ENCODE data around the gene SPEN. TPM values are rescaled to one million over a fixed set of nuclear protein-coding genes. Genes with fewer than 3 reads are reported as not detected.

Gene SPEN
- total and polyA plus RNA-seq, 10 of the 15 experiments (the other 5 are each of a cell fraction or from before 2014, with no cell fraction given) = 5.2 to 58.7 (median 20.1) TPM

GRCh38 chr1:15848143-15848928 is 829 bp downstream of the SPEN start (continued):
- TF ChIP-seq BACH1 (IDR thresholded peaks at IDR 0.05; ENCODE audit: borderline replicate concordance) (peak; percentile 45; the same call in 1 of the 2 replicates), BHLHE40 (IDR thresholded peaks at IDR 0.05; ENCODE audit: borderline replicate concordance in 1 of 2, low read depth in 2 of 2, low read length in 1 of 2) (0 out of 4 replicates have a peak, but pooled peaks of 1 of the 2 experiments have one; percentile 8), ASH2L (IDR thresholded peaks at IDR 0.05; ENCODE audit: borderline replicate concordance, low read depth) (no peak), ELK1 (IDR thresholded peaks at IDR 0.05; ENCODE audit: low read depth, low read length) (no peak), NFYB (IDR thresholded peaks at IDR 0.05; ENCODE audit: insufficient read depth, low read depth, low read length) (no peak), KLF5 (IDR thresholded peaks at IDR 0.05; ENCODE audit: partially characterized antibody) (no peak), E4F1 (IDR thresholded peaks at IDR 0.05; ENCODE audit: borderline replicate concordance, partially characterized antibody) (no peak), SRF (IDR thresholded peaks at IDR 0.05; ENCODE audit: low read depth in 2 of 2, low read length in 2 of 2) (no peak), MLLT1 (IDR thresholded peaks at IDR 0.05) (0 out of 2 replicates have a peak, but pooled peaks have one; percentile 59), RUNX3 (IDR thresholded peaks at IDR 0.05; ENCODE audit: low read length) (peak; percentile 29), MEF2A (IDR thresholded peaks at IDR 0.05; ENCODE audit: insufficient read depth, low read depth, low read length) (no peak), NR2F1 (conservative IDR thresholded peaks at IDR 0.05) (peak; percentile 36), SMAD1 (IDR thresholded peaks at IDR 0.05; ENCODE audit: low read depth, partially characterized antibody) (no peak), ZSCAN29 (IDR thresholded peaks at IDR 0.05) (no peak), LARP7 (IDR thresholded peaks at IDR 0.05) (peak; percentile 63), SMAD5 (IDR thresholded peaks at IDR 0.05; ENCODE audit: low read depth) (no peak), GATAD2B (conservative IDR thresholded peaks at IDR 0.05; ENCODE audit: low read depth) (peak; percentile 85), YY1 (IDR thresholded peaks at IDR 0.05; ENCODE audit: low read depth, low read length) (0 out of 2 replicates have a peak, but pooled peaks have one; percentile 39), RAD51 (IDR thresholded peaks at IDR 0.05) (no peak), NKRF (conservative IDR thresholded peaks at IDR 0.05) (peak; percentile 60), MXI1 (IDR thresholded peaks at IDR 0.05; ENCODE audit: low read depth, low read length) (no peak), NFXL1 (IDR thresholded peaks at IDR 0.05; ENCODE audit: borderline replicate concordance) (no peak)
